ENCODE results near the gene SUCLG2.
"Not testable (repeated sequence)": the region's sequence is repeated elsewhere in the genome, so short reads cannot be mapped to it uniquely, and the experiment has no call there.

Gene SUCLG2

DNA sequence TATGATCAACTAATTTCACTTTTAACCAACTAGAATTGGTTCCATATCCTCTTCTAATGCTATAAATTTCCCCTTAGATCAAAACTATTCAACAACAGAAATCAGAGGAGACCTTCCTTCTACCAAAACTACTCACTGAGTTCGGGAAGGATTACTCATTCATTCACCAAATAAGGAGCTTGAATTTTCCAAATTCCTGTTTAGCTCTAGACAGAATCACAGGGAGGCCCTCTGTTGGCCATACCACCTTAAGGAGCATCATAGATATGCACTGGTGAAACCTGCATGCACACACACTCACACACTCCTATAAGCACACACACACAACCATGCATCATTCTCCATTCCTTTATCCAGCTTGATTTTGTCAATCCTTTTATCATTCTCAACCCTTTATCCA, 49.0 kb downstream of the SUCLG2 start:
- DNase-seq, result no peak

- DNase-seq, result no peak
These were observed 51.6 kb downstream of the SUCLG2 start for GRCh38 chr3:67602816-67603215.

- DNase-seq, result no peak
These were observed 52.3 kb downstream of the SUCLG2 start for GRCh38 chr3:67601919-67602608.

- no peak for DNase-seq
These were observed 53.0 kb downstream of the SUCLG2 start for GRCh38 chr3:67601385-67601784.

- DNase-seq, result no peak
These were observed 54.6 kb downstream of the SUCLG2 start for GRCh38 chr3:67599821-67600220.

DNA sequence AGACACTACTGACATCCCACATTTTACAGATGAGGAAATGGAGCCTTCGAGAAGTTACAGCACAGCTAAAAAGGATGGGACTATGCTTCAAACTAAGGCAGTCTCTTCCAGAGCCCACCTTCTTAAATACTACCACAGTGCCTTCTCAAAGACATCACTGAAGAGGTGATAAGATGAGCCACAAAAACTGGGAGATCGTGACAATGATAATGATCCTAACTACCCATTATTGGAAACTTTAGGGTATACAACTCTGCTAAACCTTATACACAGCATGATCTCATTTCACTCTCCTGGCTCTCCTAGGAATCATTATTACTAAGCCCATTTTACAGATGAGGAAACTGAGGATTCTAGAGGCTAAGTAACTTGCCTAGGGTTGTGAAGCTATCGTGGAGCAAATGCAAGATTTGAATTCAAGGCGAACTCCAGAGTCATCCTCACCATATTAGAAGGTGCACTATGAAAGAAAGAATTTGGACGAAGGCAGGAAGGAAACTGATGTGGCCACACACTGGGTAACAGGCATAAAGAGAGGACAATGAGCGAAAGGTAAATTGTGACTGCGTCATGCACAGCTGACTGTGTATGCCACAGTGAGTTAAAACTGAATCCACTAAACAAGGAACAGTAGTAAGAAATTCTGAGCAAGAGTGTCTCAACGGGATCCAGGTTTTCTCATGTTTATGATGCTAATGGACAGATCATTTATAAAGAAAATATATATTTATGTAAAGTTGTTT, 55.4 kb downstream of the SUCLG2 start:
- no peak for DNase-seq

DNA sequence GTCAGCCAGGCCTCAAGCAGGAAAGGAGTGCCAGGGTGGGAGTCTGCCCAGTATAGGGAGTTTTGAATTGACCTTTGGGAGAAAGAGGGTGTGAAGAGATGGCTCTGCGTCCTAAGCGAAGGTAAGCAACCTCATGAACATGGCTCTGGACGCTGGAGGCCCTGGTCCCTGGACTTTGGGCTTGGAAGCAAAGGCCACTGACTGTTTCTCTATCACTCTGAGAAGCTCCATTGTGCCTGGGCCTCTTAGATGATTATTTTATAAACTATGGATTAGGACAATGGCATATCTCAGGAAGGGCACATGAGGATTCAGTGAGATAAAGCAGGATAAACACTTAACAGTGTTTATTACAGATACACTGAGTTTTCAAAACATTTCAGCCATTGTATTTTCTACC, 59.0 kb downstream of the SUCLG2 start:
- DNase-seq, result no peak

GRCh38 chr3:67593761-67594234, 60.6 kb downstream of the SUCLG2 start:
- DNase-seq, result no peak

DNA sequence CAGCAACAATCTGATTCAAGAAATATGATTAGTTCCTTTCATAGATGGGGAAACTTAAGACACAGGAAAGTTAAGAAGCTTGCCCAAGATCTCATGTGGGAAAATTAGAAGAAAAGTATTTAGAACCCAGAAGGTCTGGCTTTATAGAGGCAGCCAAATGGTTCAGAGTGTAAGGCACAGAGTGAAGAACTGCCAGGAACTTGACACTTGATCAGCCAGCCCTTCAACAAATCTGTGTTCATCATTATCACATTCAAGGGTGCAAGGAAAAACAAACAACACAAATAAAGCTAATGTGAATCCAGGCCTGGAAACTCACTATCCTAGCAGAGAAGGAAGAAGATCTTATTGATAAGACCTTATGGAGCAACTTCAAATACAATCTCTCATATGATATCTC, 62.4 kb downstream of the SUCLG2 start:
- DNase-seq, result no peak

- DNase-seq, result no peak
These were observed 66.6 kb downstream of the SUCLG2 start for GRCh38 chr3:67587811-67588210.

DNA sequence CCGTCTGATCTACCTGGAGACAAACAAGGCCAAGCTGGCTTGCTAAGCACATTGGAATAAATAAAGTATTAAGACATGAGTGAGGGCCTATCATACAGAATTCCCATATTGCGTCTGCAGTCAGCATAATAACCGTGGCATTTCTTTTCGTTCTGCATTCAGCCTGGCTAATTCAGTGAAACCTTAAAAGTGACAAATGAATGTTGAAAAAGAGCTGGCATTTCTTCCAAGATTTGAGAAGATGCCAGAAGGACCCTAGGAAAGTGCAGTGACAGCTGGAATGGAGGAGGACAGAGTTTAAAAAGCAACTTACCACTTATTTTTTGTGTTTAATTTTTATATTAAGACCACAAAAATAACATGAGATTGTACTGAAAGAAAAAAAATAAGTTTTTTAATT, 67.1 kb downstream of the SUCLG2 start:
- DNase-seq, result no peak

GRCh38 chr3:67584608-67585007, 69.8 kb downstream of the SUCLG2 start:
- DNase-seq, result not testable (repeated sequence)

DNA sequence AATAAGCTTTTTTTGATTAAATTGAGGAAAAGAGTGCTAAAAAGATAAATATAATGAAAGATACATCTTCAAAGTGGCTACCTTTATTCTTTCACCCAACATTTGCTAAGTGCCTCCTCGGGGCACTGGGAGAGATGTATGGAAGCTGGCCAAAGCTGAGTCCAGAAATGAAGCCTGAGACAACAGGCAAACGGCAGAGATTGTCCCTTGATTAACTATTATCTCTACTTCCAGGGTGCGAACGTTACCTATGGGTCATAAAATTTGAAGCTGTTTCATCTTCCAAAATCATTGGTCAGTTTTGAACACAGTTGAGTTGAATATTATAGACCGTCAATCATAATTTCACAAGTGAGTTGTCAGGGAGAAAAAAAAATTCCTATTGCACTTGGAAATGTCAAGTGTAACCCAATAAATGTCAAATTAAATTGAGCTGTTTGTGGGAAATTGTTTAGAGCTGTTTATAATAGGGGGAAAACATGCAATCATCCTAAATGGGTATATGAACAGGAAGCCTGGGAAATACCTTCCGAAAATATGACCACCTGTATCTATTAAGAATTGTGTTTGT, 73.9 kb downstream of the SUCLG2 start:
- DNase-seq, result no peak

DNA sequence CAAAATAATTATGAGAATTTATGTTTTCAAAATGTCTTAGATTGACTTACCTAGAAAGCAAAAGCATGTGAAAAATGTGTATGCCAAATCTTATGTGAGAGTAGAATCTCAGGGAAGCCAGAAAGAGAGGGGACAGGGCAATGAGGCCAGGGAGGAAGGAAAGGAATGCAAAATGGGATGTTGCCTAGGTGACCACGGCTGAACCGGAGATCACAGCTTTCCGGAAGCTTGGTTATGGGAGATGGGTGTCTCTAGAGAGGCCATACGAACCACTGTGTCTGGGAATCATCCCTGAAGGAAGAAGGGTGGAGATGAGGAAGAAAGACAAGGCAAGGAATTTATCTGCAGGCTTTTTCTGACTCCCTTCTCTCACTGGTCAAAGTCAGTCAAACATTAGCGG, 76.0 kb downstream of the SUCLG2 start:
- no peak for DNase-seq

- DNase-seq, result no peak
These were observed 78.0 kb downstream of the SUCLG2 start for GRCh38 chr3:67576441-67576840.

- no peak for DNase-seq
These were observed 85.1 kb downstream of the SUCLG2 start for GRCh38 chr3:67569324-67569723.

DNA sequence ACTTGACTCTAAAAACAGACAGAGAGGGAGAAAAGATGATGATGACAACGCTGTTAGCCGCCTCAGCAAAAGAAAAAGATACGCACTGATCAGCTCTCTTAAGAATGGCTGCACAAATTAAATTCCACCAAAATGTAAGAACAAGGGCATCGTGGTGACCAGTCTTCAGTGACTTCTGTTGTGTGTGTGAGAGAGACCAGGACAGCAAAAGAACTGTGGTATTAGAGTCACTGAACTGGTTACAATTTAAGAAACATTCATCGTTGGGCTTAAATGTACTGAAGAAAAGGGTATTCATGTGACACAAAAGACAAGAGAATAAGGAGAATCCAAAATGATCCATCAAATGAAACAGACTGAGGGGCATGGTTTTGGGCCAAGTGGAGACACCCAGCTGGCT, 86.5 kb downstream of the SUCLG2 start:
- no peak for DNase-seq

DNA sequence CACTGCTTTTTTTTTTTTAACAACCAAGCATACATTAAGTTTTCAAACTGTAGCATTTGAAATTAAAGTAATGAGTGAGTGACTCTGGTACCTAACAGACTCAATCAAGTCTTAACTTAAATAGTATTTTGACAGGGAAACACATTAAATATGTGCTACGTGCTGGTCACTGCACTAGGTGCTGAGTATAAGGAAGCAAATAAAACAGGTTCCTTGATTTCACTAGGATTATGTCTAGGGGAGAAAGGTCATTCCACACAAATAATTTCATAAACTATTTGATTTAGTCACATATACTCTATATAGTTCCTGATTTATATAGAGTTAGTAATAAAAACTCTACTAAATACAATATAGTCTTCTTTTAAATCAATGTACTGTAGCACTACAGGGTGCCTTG, 89.4 kb downstream of the SUCLG2 start:
- no peak for DNase-seq

DNA sequence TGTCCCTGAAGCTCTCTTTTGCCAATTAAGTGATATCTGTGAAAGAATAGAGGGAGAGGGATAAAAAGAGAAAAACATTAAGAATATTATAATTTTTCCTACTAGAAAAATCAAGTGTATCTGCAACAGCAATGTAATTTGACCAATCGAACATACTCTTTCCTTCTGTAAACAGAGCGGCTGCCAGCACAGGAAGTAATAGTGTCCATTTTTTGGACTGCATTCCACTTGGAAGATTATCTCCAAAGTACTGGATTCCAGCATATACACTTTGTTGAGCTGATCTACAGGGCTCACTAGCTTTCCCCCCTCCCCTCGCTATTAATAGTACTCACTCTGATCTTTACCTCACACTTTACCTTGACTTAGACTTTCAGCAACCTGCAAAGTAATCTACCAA, 90.4 kb downstream of the SUCLG2 start:
- no peak for DNase-seq

DNA sequence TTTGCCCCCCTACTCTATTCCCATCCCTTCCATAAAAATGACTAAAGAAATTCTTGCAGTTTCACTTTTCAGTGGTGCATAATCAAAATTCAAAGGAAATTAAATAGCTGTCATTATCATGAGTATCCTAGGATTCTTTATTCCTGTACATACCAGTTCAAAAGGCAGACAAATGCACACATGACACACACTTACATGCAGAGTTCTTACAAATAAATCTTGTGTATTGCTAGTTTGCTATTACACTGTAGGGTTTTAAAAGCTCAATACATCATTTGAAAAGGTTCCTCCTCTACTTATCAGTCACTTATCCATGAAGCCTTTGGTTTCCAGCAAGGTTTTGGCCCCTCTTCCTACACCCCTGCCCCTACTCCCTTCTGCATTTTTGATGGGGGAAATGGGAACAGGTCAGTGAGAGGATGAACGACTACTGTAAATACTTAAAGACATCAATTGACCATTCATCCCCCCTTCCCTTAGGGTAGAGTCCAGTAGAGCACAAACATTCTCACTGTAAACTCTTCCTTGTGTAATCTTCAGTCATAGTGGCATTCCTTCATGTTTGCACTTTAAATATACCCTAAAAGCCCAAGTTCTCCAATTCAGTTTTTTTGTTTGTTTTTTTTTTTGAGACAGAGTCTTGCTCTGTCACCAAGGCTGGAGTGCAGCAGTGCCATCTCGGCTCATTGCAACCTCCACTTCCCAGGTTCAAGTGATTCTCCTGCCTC, 92.6 kb downstream of the SUCLG2 start:
- no peak for DNase-seq

DNA sequence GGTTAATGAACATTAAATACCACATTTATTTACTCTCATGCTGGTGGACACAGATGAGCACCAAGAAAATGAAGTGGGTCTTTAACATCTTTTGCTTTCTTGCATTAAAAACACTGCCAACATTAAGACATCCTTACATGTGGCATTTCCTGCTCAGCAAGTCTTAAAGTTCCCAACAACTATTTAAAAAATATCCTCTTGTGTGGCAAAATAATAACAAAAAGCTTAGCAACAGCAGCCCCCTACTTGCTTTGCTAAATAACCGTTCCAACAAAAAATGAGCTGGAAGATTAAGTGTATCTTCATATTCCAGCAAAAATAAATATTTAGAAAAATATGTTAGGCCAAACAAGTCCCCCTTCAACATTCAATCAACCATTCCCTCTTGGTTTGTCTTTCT, 93.1 kb downstream of the SUCLG2 start:
- no peak for DNase-seq

DNA sequence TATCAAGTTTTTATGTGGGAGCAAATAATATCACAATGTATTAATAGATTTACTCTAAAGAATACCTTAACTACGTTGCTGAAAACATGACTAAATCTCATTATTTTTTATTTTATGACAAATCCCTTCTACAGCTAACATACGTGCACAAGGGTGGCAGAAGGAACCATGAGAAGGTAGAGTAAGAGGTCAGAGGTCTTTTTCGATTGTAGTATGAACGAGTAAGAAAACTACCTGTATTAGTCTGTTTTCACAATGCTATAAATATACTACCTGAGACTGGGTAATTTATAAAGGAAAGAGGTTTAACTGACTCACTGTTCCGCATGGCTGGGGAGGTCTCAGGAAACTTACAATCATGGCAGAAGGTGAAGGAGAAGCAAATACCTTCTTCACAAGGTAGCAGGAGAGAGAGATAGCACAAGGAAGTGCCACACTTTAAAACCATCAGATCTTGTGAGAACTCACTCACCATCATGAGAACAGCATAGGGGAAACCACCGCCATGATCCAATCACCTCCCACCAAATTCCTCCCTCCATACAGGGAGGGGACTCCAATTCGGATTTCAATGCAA, 95.3 kb downstream of the SUCLG2 start:
- no peak for DNase-seq

GRCh38 chr3:67558426-67558825, 96.0 kb downstream of the SUCLG2 start:
- no peak for DNase-seq
